Large intestine (tissue), 1 donor: ENCODE measurements around the gene HRH3. TPM values are rescaled to one million over a fixed set of nuclear protein-coding genes. Genes with fewer than 3 reads are reported as not detected.

Experiments used
- polyA plus RNA-seq: library from polyadenylated mRNA; unstranded; fragments of 120-200 nt; gene quantifications from one replicate; pipeline ENCODE4 v1.2.1, GENCODE V29; 2013

The HRH3 gene
- polyA plus RNA-seq, 1 donor, result 0.33 TPM

Other genes starting within 250 kb of the HRH3 start
- gene TAF4, start 154.4 kb downstream of the HRH3 start, polyA plus RNA-seq, result 17.4 TPM
- 47.6 TPM for gene LSM14B, start 97.8 kb downstream of the HRH3 start, polyA plus RNA-seq
- 163 TPM for gene PSMA7, start 76.9 kb downstream of the HRH3 start, polyA plus RNA-seq
- 18.2 TPM for gene SS18L1, start 76.5 kb downstream of the HRH3 start, polyA plus RNA-seq
- 30.9 TPM for gene MTG2, start 37.2 kb downstream of the HRH3 start, polyA plus RNA-seq
- 35.7 TPM for gene OSBPL2, start 18.2 kb upstream of the HRH3 start, polyA plus RNA-seq
- 50.4 TPM for gene ADRM1, start 82.7 kb upstream of the HRH3 start, polyA plus RNA-seq
- gene LAMA5, start 147.0 kb upstream of the HRH3 start, polyA plus RNA-seq, result 92.1 TPM
- gene RPS21, start 166.8 kb upstream of the HRH3 start, polyA plus RNA-seq, result 2,139 TPM
- gene CABLES2, start 187.0 kb upstream of the HRH3 start, polyA plus RNA-seq, result 7.1 TPM
- 9.6 TPM for gene RBBP8NL, start 207.3 kb upstream of the HRH3 start, polyA plus RNA-seq